ENCODE results near the gene YPEL3.

DNA sequence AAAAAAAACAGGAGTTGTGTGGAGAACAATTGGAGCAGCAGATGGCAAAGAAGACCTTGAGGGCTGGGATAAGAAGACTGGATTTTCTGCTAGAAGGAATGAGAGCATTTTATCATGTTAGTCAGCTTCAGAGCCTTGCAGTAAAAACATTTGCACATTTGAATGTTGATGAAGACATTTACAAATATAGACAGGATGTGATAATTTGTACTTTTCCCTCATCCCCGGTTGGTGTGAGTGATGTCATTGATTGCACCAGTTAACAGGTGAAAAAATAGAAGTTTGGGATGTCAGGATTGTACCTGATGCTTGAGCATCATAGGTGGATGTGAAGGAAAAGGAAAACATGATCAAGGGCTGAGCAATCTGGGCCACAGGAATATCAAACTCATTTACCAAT lies 49.6 kb upstream of the YPEL3 start:
- TF ChIP-seq, protein P1, sequence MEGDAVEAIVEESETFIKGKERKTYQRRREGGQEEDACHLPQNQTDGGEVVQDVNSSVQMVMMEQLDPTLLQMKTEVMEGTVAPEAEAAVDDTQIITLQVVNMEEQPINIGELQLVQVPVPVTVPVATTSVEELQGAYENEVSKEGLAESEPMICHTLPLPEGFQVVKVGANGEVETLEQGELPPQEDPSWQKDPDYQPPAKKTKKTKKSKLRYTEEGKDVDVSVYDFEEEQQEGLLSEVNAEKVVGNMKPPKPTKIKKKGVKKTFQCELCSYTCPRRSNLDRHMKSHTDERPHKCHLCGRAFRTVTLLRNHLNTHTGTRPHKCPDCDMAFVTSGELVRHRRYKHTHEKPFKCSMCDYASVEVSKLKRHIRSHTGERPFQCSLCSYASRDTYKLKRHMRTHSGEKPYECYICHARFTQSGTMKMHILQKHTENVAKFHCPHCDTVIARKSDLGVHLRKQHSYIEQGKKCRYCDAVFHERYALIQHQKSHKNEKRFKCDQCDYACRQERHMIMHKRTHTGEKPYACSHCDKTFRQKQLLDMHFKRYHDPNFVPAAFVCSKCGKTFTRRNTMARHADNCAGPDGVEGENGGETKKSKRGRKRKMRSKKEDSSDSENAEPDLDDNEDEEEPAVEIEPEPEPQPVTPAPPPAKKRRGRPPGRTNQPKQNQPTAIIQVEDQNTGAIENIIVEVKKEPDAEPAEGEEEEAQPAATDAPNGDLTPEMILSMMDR (IDR thresholded peaks at IDR 0.05): no peak
- TF ChIP-seq EP300 (IDR thresholded peaks at IDR 0.05): no peak

Measured in esophagus muscularis mucosa (tissue), 3 donors.